CD14-positive monocyte (primary cell): Measurements from ENCODE around the gene ADCYAP1. TPM values are rescaled to one million over a fixed set of nuclear protein-coding genes. Genes with fewer than 3 reads are reported as not detected.

Source experiments
- DNase-seq, 3 donors: peaks; one replicate each; pipeline ENCODE4 v3.0.0-alpha.2; 2011 to 2022
- H2AFZ ChIP-seq: 2 replicates; pipeline ENCODE4 v1.6.0; 2012; ENCODE audit warnings: mild to moderate bottlenecking, low read depth, low read length, inconsistent platforms; ENCODE audit not compliant: insufficient read depth, poor library complexity, severe bottlenecking
- H3K27ac ChIP-seq, 2 donors: 1 replicate in 1 of 2; 2 replicates in 1 of 2; pipeline ENCODE4 v1.5.1; 2012 to 2013; ENCODE audit warnings: low read length in 2 of 2, control low read depth in 1 of 2, inconsistent platforms in 1 of 2, low read depth in 1 of 2, mild to moderate bottlenecking in 1 of 2
- H3K27me3 ChIP-seq, 2 donors: one replicate each; pipeline versions ENCODE4 v1.6.0 to v1.6.1; 2011 to 2013; ENCODE audit warnings: low read length in 2 of 2; ENCODE audit not compliant: control insufficient read depth in 2 of 2, insufficient read depth in 2 of 2
- H3K36me3 ChIP-seq, 2 donors: replicated peaks in 1 of 2; 1 replicate in 1 of 2; 2 replicates in 1 of 2; pipeline versions ENCODE4 v1.5.1 to v1.6.1; 2012 to 2013; ENCODE audit warnings: low read length in 2 of 2, control low read depth in 1 of 2, inconsistent platforms in 1 of 2, mild to moderate bottlenecking in 1 of 2; ENCODE audit not compliant: insufficient read depth in 2 of 2, control insufficient read depth in 1 of 2
- H3K4me1 ChIP-seq, 2 donors: 1 replicate in 1 of 2; 2 replicates in 1 of 2; pipeline versions ENCODE4 v1.5.1 to v1.6.1; 2012 to 2013; ENCODE audit warnings: low read length in 2 of 2, control low read depth in 1 of 2, inconsistent platforms in 1 of 2, mild to moderate bottlenecking in 1 of 2, moderate library complexity in 1 of 2; ENCODE audit not compliant: insufficient read depth in 2 of 2, control insufficient read depth in 1 of 2
- H3K4me2 ChIP-seq: replicated peaks from 2 replicates; pipeline ENCODE3; 2012; ENCODE audit warnings: low read length, moderate library complexity, mild to moderate bottlenecking; ENCODE audit not compliant: poor library complexity, severe bottlenecking; ENCODE audit errors: extremely low read depth
- H3K4me3 ChIP-seq, 3 experiments: fragments of 200-600 bp in 1 of 3; sonication (generic) in 1 of 3; replicated peaks in 1 of 3; 1 replicate in 2 of 3; 2 replicates in 1 of 3; pipeline ENCODE4 v1.5.1; 2011 to 2013; ENCODE audit warnings: low read length in 3 of 3, mild to moderate bottlenecking in 3 of 3, control low read depth in 2 of 3, low read depth in 2 of 3, inconsistent platforms in 1 of 3, moderate library complexity in 1 of 3
- H3K79me2 ChIP-seq: 2 replicates; pipeline ENCODE4 v1.6.0; 2012; ENCODE audit warnings: mild to moderate bottlenecking, control low read depth, inconsistent platforms, low read length, moderate library complexity; ENCODE audit not compliant: insufficient read depth
- H3K9ac ChIP-seq: 2 replicates; pipeline ENCODE4 v1.6.0; 2017; ENCODE audit warnings: low read length, mild to moderate bottlenecking; ENCODE audit not compliant: insufficient read depth, poor library complexity, severe bottlenecking
- H3K9me3 ChIP-seq, 2 donors: replicated peaks in 1 of 2; 1 replicate in 1 of 2; 2 replicates in 1 of 2; pipeline versions ENCODE4 v1.5.1 to v1.6.1; 2012 to 2013; ENCODE audit warnings: low read length in 2 of 2, control low read depth in 1 of 2; ENCODE audit not compliant: control insufficient read depth in 1 of 2, insufficient read depth in 1 of 2
- H4K20me1 ChIP-seq: 2 replicates; pipeline ENCODE4 v1.6.0; 2012; ENCODE audit warnings: mild to moderate bottlenecking, low read length, control low read depth, moderate library complexity; ENCODE audit not compliant: insufficient read depth
- H3K27ac Mint-ChIP-seq, 7 donors: one replicate each; pipeline ENCODE4 v1.8.0; 2020; ENCODE audit warnings: mild to moderate bottlenecking in 7 of 7, mixed read lengths in 7 of 7, moderate library complexity in 6 of 7, inconsistent platforms in 2 of 7
- H3K27me3 Mint-ChIP-seq, 3 donors: one replicate each; pipeline ENCODE4 v1.8.0; 2021 to 2022; ENCODE audit warnings: low read depth in 3 of 3, mild to moderate bottlenecking in 3 of 3, mixed read lengths in 3 of 3, moderate library complexity in 3 of 3, inconsistent platforms in 1 of 3
- H3K36me3 Mint-ChIP-seq, 2 donors: one replicate each; pipeline ENCODE4 v1.8.0; 2020; ENCODE audit warnings: mixed read lengths in 2 of 2, inconsistent platforms in 1 of 2, mild to moderate bottlenecking in 1 of 2
- H3K4me1 Mint-ChIP-seq: one replicate; pipeline ENCODE4 v1.8.0; 2020; ENCODE audit warnings: mild to moderate bottlenecking, mixed read lengths
- H3K4me3 Mint-ChIP-seq, 2 donors: one replicate each; pipeline ENCODE4 v1.8.0; 2020; ENCODE audit warnings: mild to moderate bottlenecking in 2 of 2, mixed read lengths in 2 of 2, moderate library complexity in 1 of 2
- H3K9me3 Mint-ChIP-seq, 7 donors: one replicate each; pipeline ENCODE4 v1.8.0; 2020 to 2022; ENCODE audit warnings: mixed read lengths in 7 of 7, mild to moderate bottlenecking in 6 of 7, moderate library complexity in 6 of 7, inconsistent platforms in 2 of 7
- CTCF ChIP-seq: fragments of 200-600 bp; IDR thresholded peaks from one replicate; pipeline ENCODE4 v1.8.0; 2022; ENCODE audit warnings: antibody characterized with exemption, mild to moderate bottlenecking
- WGBS: methylation state at CpG from one replicate; pipeline ENCODE4 v1.1.5; 2013; ENCODE audit warnings: missing lambda C conversion rate; ENCODE audit not compliant: insufficient coverage; 5-methylcytosine and 5-hydroxymethylcytosine counted together
- intact Hi-C, 2 donors: fragments of 100-400 bp; cut with micrococcal nuclease; formaldehyde crosslinking; loops; one replicate each; pipeline versions ENCODE4 v1.15.0 to v1.15.1; 2023
- polyA plus RNA-seq, 3 donors: library from polyadenylated mRNA; depleted of rRNA in 1 of 3; unstranded in 2 of 3; stranded (reverse) in 1 of 3; fragments of 300-500 nt in 2 of 3; fragments of >200 nt in 1 of 3; fragmentation: Illumina TruSeq in 2 of 3; gene quantifications; 1 replicate in 2 of 3; 2 replicates in 1 of 3; pipeline ENCODE4 v1.2.3, GENCODE V29; 2012 to 2021

The ADCYAP1 gene
- polyA plus RNA-seq, 3 donors = not detected

- H3K79me2 ChIP-seq = no peaks in the 10 kb centered on the region
- no peaks in the 10 kb centered on the region for H3K36me3 ChIP-seq
- Mint-ChIP-seq H3K36me3 (no peaks in the 10 kb centered on the region), H3K27ac (no peak overlapping the region), H3K4me1 (no peaks in the 10 kb centered on the region), H3K4me3 (no peak overlapping the region), H3K9me3 (peaks cover 0 to 5% (median 1%) of the 10 kb centered on the region in 7 donors), H3K27me3 (peaks cover 0 to 5% (median 4%) of the 10 kb centered on the region in 3 donors)
- WGBS = 79% methylated on average over 5 of the region's 9 CpGs
- no peaks in the 10 kb centered on the region for H3K27me3 ChIP-seq
- no peak overlapping the region for H3K27ac ChIP-seq
- no peaks in the 10 kb centered on the region for H3K9me3 ChIP-seq
- H3K4me1 ChIP-seq = no peaks in the 10 kb centered on the region
- no peaks in the 10 kb centered on the region for H4K20me1 ChIP-seq
- TF ChIP-seq CTCF = no peak
- no peak overlapping the region for H3K4me2 ChIP-seq
- H3K9ac ChIP-seq = no peak overlapping the region
- no peak overlapping the region for H3K4me3 ChIP-seq
- no peak for DNase-seq
- H2AFZ ChIP-seq = no peak overlapping the region
- intact Hi-C loops = no loop called here
Measured at GRCh38 chr18:949724-950631, 45.3 kb downstream of the ADCYAP1 start.

- WGBS = no CpG with 5 or more reads among the region's 5 CpGs
- Histone ChIP-seq H3K36me3 (no peaks in the 10 kb centered on the region), H3K27ac (no peak overlapping the region)
Measured at GRCh38 chr18:950882-951495, 46.3 kb downstream of the ADCYAP1 start.

More at GRCh38 chr18:950882-951495, 46.3 kb downstream of the ADCYAP1 start:
- Mint-ChIP-seq H3K27me3 (peaks cover 1 to 5% (median 4%) of the 10 kb centered on the region in 3 donors), H3K4me3 (no peak overlapping the region), H3K27ac (no peak overlapping the region), H3K4me1 (no peaks in the 10 kb centered on the region), H3K9me3 (peaks cover 0 to 5% (median 1%) of the 10 kb centered on the region in 7 donors), H3K36me3 (no peaks in the 10 kb centered on the region)
- no peaks in the 10 kb centered on the region for H3K79me2 ChIP-seq
- no peak for TF ChIP-seq CTCF
- H3K9me3 ChIP-seq = no peaks in the 10 kb centered on the region
- H3K27me3 ChIP-seq = no peaks in the 10 kb centered on the region
- no peak overlapping the region for H3K4me3 ChIP-seq
- intact Hi-C loops = no loop called here
- DNase-seq = no peak
- H3K4me1 ChIP-seq = no peaks in the 10 kb centered on the region
- H2AFZ ChIP-seq = no peak overlapping the region
- no peak overlapping the region for H3K4me2 ChIP-seq
- no peaks in the 10 kb centered on the region for H4K20me1 ChIP-seq
- no peak overlapping the region for H3K9ac ChIP-seq
